HCT116 (cell line): Measurements from ENCODE around the gene TRMT1.

Experiments used
- CTCF ChIP-seq, 3 experiments: fragments of 200-600 bp in 1 of 3; sonication (generic) in 1 of 3; IDR thresholded peaks in 2 of 3; conservative IDR thresholded peaks in 1 of 3; 2 replicates each; pipeline ENCODE4 v1.5.1; 2012 to 2017; ENCODE audit warnings: low read depth in 2 of 3, low read length in 2 of 3, antibody characterized with exemption in 1 of 3, borderline replicate concordance in 1 of 3, control low read depth in 1 of 3, mild to moderate bottlenecking in 1 of 3, mixed read lengths in 1 of 3, mixed run types in 1 of 3, moderate library complexity in 1 of 3; ENCODE audit not compliant: insufficient read depth in 1 of 3
- JUND ChIP-seq: IDR thresholded peaks from 2 replicates; pipeline ENCODE4 v1.6.1; 2012
- RAD21 ChIP-seq: IDR thresholded peaks from 2 replicates; pipeline ENCODE4 v1.6.1; 2012; ENCODE audit warnings: low read depth, mild to moderate bottlenecking
- YY1 ChIP-seq: IDR thresholded peaks from 2 replicates; pipeline ENCODE4 v1.6.1; 2011; ENCODE audit warnings: low read length, low read depth, moderate library complexity, mild to moderate bottlenecking; ENCODE audit not compliant: insufficient replicate concordance; ENCODE audit errors: extremely low read depth

DNA sequence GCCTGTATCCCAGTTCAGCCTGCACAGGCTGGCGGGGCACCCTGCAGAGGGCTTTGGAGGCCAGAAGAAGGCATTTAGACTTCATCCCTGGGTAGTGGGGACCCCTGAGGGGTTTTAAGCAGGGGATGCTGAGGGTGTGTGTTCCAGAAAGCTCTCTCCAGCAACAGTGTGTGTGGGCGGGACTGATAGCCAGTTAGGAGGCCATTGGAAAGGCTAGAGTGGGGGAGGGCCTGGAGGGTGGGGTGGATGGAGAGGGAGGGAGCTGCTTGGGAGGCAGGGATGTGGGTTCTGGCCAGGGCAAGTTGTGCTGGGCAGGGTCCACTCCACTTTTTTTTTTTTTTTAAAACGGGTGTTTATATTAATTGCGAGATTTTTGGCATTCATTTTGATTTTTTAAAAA lies 42.2 kb downstream of the TRMT1 start:
- TF ChIP-seq RAD21 (no peak), YY1 (no peak), CTCF (IDR thresholded peaks at IDR 0.05 in 2 of 3, conservative IDR thresholded peaks at IDR 0.05 in 1 of 3; ENCODE audit: borderline replicate concordance in 1 of 3, insufficient read depth in 1 of 3, low read depth in 2 of 3, low read length in 2 of 3) (no peak), JUND (no peak)
